WTC11 (cell line): Measurements from ENCODE around the gene OMD. TPM values are rescaled to one million over a fixed set of nuclear protein-coding genes. Genes with fewer than 3 reads are reported as not detected.
"Not testable (repeated sequence)": the region's sequence is repeated elsewhere in the genome, so short reads cannot be mapped to it uniquely, and the experiment has no call there.

Experiments
- ATAC-seq: fragments of 200-7000 bp; cut with Tn5 transposase; 2 replicates; pipeline ENCODE4 v1.10.0; 2021; ENCODE audit warnings: mild to moderate bottlenecking, moderate library complexity
- CTCF ChIA-PET: fragments of 300-600 bp; sonication (Branson Sonifier 250); formaldehyde crosslinking; loops from one replicate; lab custom pipeline; 2021; ENCODE audit warnings: antibody characterized with exemption; lab: Charles Lee
- POLR2A ChIA-PET: fragments of 350-600 bp; sonication (Branson Sonifier 250); formaldehyde crosslinking; loops from one replicate; lab custom pipeline; 2021; ENCODE audit warnings: antibody characterized with exemption; lab: Charles Lee
- DNase-seq: peaks from one replicate; pipeline ENCODE4 v3.0.0; 2021; ENCODE audit warnings: low spot score
- H3K27ac Mint-ChIP-seq: 2 replicates; pipeline ENCODE4 v1.8.0; 2021; ENCODE audit warnings: mixed read lengths
- H3K27me3 Mint-ChIP-seq: 2 replicates; pipeline ENCODE4 v1.8.0; 2021; ENCODE audit warnings: low read depth, mild to moderate bottlenecking, moderate library complexity, mixed read lengths
- H3K36me3 Mint-ChIP-seq: 2 replicates; pipeline ENCODE4 v1.8.0; 2021; ENCODE audit warnings: mixed read lengths
- H3K4me1 Mint-ChIP-seq: 2 replicates; pipeline ENCODE4 v1.8.0; 2022; ENCODE audit warnings: mixed read lengths
- H3K4me3 Mint-ChIP-seq: 2 replicates; pipeline ENCODE4 v1.8.0; 2021; ENCODE audit warnings: mild to moderate bottlenecking, moderate library complexity, mixed read lengths
- H3K9me3 Mint-ChIP-seq: 2 replicates; pipeline ENCODE4 v1.8.0; 2021; ENCODE audit warnings: mixed read lengths
- ARID4B ChIP-seq: sonication (generic); formaldehyde crosslinking; IDR thresholded peaks from 2 replicates; pipeline ENCODE4 v1.8.0; 2023; ENCODE audit warnings: missing genetic modification reagents, mild to moderate bottlenecking, borderline replicate concordance
- CREB1 ChIP-seq: sonication (generic); formaldehyde crosslinking; IDR thresholded peaks from 2 replicates; pipeline ENCODE4 v1.8.0; 2023; ENCODE audit warnings: mild to moderate bottlenecking, missing genetic modification reagents
- CREM ChIP-seq: sonication (generic); formaldehyde crosslinking; IDR thresholded peaks from 2 replicates; pipeline ENCODE4 v1.8.1; 2022; ENCODE audit warnings: mild to moderate bottlenecking, missing genetic modification reagents, moderate library complexity
- E2F4 ChIP-seq: sonication (generic); formaldehyde crosslinking; IDR thresholded peaks from 2 replicates; pipeline ENCODE4 v1.8.1; 2022; ENCODE audit warnings: low read depth, mild to moderate bottlenecking, moderate library complexity, missing genetic modification reagents, borderline replicate concordance
- ELF4 ChIP-seq: sonication (generic); formaldehyde crosslinking; IDR thresholded peaks from 2 replicates; pipeline ENCODE4 v1.8.1; 2022; ENCODE audit warnings: low read depth, mild to moderate bottlenecking, moderate library complexity, missing genetic modification reagents
- EMX1 ChIP-seq: fragments of 250-450 bp; sonication (Bioruptor Pico); IDR thresholded peaks from 2 replicates; pipeline ENCODE4 v1.8.0; 2021; ENCODE audit warnings: mild to moderate bottlenecking
- GABPB1 ChIP-seq: sonication (generic); formaldehyde crosslinking; IDR thresholded peaks from 2 replicates; pipeline ENCODE4 v1.8.1; 2023; ENCODE audit warnings: mild to moderate bottlenecking, missing genetic modification reagents
- IRF2 ChIP-seq: sonication (generic); formaldehyde crosslinking; IDR thresholded peaks from 2 replicates; pipeline ENCODE4 v1.8.0; 2022; ENCODE audit warnings: low read depth, missing genetic modification reagents, borderline replicate concordance
- JUN ChIP-seq: sonication (generic); formaldehyde crosslinking; IDR thresholded peaks from 2 replicates; pipeline ENCODE4 v1.8.0; 2023; ENCODE audit warnings: mild to moderate bottlenecking, missing genetic modification reagents
- MYBL2 ChIP-seq: sonication (generic); formaldehyde crosslinking; IDR thresholded peaks from 2 replicates; pipeline ENCODE4 v1.8.1; 2023; ENCODE audit warnings: mild to moderate bottlenecking, moderate library complexity, missing genetic modification reagents
- NFE2L1 ChIP-seq: sonication (generic); formaldehyde crosslinking; IDR thresholded peaks from 2 replicates; pipeline ENCODE4 v1.8.1; 2023; ENCODE audit warnings: missing genetic modification reagents
- NFYB ChIP-seq: sonication (generic); formaldehyde crosslinking; conservative IDR thresholded peaks from 2 replicates; pipeline ENCODE4 v1.8.0; 2022; ENCODE audit warnings: low read depth, missing genetic modification reagents
- NR1H2 ChIP-seq: sonication (generic); formaldehyde crosslinking; IDR thresholded peaks from 2 replicates; pipeline ENCODE4 v1.9.0; 2021; ENCODE audit warnings: mild to moderate bottlenecking, moderate library complexity, missing genetic modification reagents
- NR3C1 ChIP-seq: sonication (generic); formaldehyde crosslinking; conservative IDR thresholded peaks from 2 replicates; pipeline ENCODE4 v1.8.1; 2023; ENCODE audit warnings: low read depth, mild to moderate bottlenecking, missing genetic modification reagents
- TCF7 ChIP-seq: sonication (generic); formaldehyde crosslinking; IDR thresholded peaks from 2 replicates; pipeline ENCODE4 v1.8.0; 2022; ENCODE audit warnings: mild to moderate bottlenecking, low read depth, missing genetic modification reagents, moderate library complexity
- TEAD1 ChIP-seq: sonication (generic); formaldehyde crosslinking; IDR thresholded peaks from 2 replicates; pipeline ENCODE4 v1.8.0; 2022; ENCODE audit warnings: mild to moderate bottlenecking, missing genetic modification reagents
- TEAD4 ChIP-seq: sonication (generic); formaldehyde crosslinking; IDR thresholded peaks from 2 replicates; pipeline ENCODE4 v1.8.0; 2022; ENCODE audit warnings: mild to moderate bottlenecking, missing genetic modification reagents
- ZNF138 ChIP-seq: sonication (generic); formaldehyde crosslinking; conservative IDR thresholded peaks from 2 replicates; pipeline ENCODE4 v1.8.1; 2022; ENCODE audit warnings: mild to moderate bottlenecking, moderate library complexity, missing genetic modification reagents
- ZNF396 ChIP-seq: fragments of 250-450 bp; sonication (Bioruptor Pico); IDR thresholded peaks from 2 replicates; pipeline ENCODE4 v1.8.0; 2021; ENCODE audit warnings: mild to moderate bottlenecking, moderate library complexity, borderline replicate concordance
- ZNF423 ChIP-seq: fragments of 250-450 bp; sonication (Bioruptor Pico); IDR thresholded peaks from 2 replicates; pipeline ENCODE4 v2.1.2; 2022; ENCODE audit warnings: mild to moderate bottlenecking, moderate library complexity
- ZNF671 ChIP-seq: fragments of 250-450 bp; sonication (Bioruptor Pico); IDR thresholded peaks from 2 replicates; pipeline ENCODE4 v1.8.0; 2021; ENCODE audit warnings: mild to moderate bottlenecking
- total RNA-seq: library from RNA; stranded (reverse); gene quantifications from 3 replicates; pipeline ENCODE4 v1.2.3, GENCODE V29; 2021
- TF ChIP-seq, protein P1 (sequence below): sonication (generic); formaldehyde crosslinking; conservative IDR thresholded peaks from 2 replicates; pipeline ENCODE4 v1.8.1; 2023; ENCODE audit warnings: mild to moderate bottlenecking, low read depth, missing genetic modification reagents, moderate library complexity
- TF ChIP-seq, protein P2 (sequence below): sonication (generic); formaldehyde crosslinking; IDR thresholded peaks from 2 replicates; pipeline ENCODE4 v1.8.1; 2023; ENCODE audit warnings: mild to moderate bottlenecking, missing genetic modification reagents, borderline replicate concordance

Gene OMD
- total RNA-seq, 1 experiment from 2014 or later, result not detected

- no peak for TF ChIP-seq TEAD4 (CRISPR knock-in tag)
- no peak for TF ChIP-seq ZNF138
- TF ChIP-seq, protein P1, sequence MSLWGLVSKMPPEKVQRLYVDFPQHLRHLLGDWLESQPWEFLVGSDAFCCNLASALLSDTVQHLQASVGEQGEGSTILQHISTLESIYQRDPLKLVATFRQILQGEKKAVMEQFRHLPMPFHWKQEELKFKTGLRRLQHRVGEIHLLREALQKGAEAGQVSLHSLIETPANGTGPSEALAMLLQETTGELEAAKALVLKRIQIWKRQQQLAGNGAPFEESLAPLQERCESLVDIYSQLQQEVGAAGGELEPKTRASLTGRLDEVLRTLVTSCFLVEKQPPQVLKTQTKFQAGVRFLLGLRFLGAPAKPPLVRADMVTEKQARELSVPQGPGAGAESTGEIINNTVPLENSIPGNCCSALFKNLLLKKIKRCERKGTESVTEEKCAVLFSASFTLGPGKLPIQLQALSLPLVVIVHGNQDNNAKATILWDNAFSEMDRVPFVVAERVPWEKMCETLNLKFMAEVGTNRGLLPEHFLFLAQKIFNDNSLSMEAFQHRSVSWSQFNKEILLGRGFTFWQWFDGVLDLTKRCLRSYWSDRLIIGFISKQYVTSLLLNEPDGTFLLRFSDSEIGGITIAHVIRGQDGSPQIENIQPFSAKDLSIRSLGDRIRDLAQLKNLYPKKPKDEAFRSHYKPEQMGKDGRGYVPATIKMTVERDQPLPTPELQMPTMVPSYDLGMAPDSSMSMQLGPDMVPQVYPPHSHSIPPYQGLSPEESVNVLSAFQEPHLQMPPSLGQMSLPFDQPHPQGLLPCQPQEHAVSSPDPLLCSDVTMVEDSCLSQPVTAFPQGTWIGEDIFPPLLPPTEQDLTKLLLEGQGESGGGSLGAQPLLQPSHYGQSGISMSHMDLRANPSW, result no peak
- no peak for TF ChIP-seq EMX1
- no peak for TF ChIP-seq NR3C1 (CRISPR knock-in tag)
- TF ChIP-seq CREM (CRISPR knock-in tag), result no peak
Observed at GRCh38 chr9:92422611-92423338, 1.5 kb downstream of the OMD start (continued).

- DNase-seq (no peak), ATAC-seq (no peak)
- POLR2A ChIA-PET, result no interaction called here
- CTCF ChIA-PET, result no interaction called here
- H3K4me3 Mint-ChIP-seq, result no peak overlapping the region
- H3K27ac Mint-ChIP-seq, result no peak overlapping the region
- H3K27me3 Mint-ChIP-seq, result no peaks in the 10 kb centered on the region
- no peaks in the 10 kb centered on the region for H3K36me3 Mint-ChIP-seq
- peaks cover 5% of the 10 kb centered on the region for H3K9me3 Mint-ChIP-seq
- peaks cover 6% of the 10 kb centered on the region; the same call in 1 of the 2 replicates for H3K4me1 Mint-ChIP-seq
- TF ChIP-seq NR1H2 (CRISPR knock-in tag) (no peak), E2F4 (CRISPR knock-in tag) (no peak), ARID4B (CRISPR knock-in tag) (no peak), ZNF671 (CRISPR knock-in tag) (no peak), NFYB (CRISPR knock-in tag) (no peak), TCF7 (CRISPR knock-in tag) (no peak), IRF2 (CRISPR knock-in tag) (no peak), ZNF396 (CRISPR knock-in tag) (no peak), EMX1 (no peak), MYBL2 (CRISPR knock-in tag) (no peak), GABPB1 (CRISPR knock-in tag) (no peak), NFE2L1 (no peak), ZNF423 (no peak), CREM (CRISPR knock-in tag) (no peak), JUN (CRISPR knock-in tag) (no peak), CREB1 (no peak), TEAD1 (CRISPR knock-in tag) (no peak), ELF4 (CRISPR knock-in tag) (no peak)
- TF ChIP-seq, protein P2, sequence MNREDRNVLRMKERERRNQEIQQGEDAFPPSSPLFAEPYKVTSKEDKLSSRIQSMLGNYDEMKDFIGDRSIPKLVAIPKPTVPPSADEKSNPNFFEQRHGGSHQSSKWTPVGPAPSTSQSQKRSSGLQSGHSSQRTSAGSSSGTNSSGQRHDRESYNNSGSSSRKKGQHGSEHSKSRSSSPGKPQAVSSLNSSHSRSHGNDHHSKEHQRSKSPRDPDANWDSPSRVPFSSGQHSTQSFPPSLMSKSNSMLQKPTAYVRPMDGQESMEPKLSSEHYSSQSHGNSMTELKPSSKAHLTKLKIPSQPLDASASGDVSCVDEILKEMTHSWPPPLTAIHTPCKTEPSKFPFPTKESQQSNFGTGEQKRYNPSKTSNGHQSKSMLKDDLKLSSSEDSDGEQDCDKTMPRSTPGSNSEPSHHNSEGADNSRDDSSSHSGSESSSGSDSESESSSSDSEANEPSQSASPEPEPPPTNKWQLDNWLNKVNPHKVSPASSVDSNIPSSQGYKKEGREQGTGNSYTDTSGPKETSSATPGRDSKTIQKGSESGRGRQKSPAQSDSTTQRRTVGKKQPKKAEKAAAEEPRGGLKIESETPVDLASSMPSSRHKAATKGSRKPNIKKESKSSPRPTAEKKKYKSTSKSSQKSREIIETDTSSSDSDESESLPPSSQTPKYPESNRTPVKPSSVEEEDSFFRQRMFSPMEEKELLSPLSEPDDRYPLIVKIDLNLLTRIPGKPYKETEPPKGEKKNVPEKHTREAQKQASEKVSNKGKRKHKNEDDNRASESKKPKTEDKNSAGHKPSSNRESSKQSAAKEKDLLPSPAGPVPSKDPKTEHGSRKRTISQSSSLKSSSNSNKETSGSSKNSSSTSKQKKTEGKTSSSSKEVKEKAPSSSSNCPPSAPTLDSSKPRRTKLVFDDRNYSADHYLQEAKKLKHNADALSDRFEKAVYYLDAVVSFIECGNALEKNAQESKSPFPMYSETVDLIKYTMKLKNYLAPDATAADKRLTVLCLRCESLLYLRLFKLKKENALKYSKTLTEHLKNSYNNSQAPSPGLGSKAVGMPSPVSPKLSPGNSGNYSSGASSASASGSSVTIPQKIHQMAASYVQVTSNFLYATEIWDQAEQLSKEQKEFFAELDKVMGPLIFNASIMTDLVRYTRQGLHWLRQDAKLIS (CRISPR knock-in tag), result no peak
Observed at GRCh38 chr9:92414566-92414965, 9.7 kb downstream of the OMD start.

- DNase-seq, H3K36me3 Mint-ChIP-seq, H3K4me1 Mint-ChIP-seq, H3K27ac Mint-ChIP-seq, CTCF ChIA-PET, H3K9me3 Mint-ChIP-seq, ATAC-seq, H3K27me3 Mint-ChIP-seq, H3K4me3 Mint-ChIP-seq, POLR2A ChIA-PET: not testable (repeated sequence)
Observed at GRCh38 chr9:92411157-92411556, 13.1 kb downstream of the OMD start.
